Mammary epithelial cell (primary cell): ENCODE data around the gene NADK2.

ENCODE experiments used
- EZH2 ChIP-seq: IDR thresholded peaks from 2 replicates; pipeline ENCODE4 v1.6.1; 2012; ENCODE audit warnings: low read length, inconsistent platforms, borderline replicate concordance
- TF ChIP-seq, protein P1 (sequence below), 2 donors: IDR thresholded peaks in 1 of 2; conservative IDR thresholded peaks in 1 of 2; 2 replicates each; pipeline ENCODE4 v1.5.1; 2011 to 2012; ENCODE audit warnings: inconsistent platforms in 2 of 2, low read length in 2 of 2, mild to moderate bottlenecking in 2 of 2, control low read depth in 1 of 2, low read depth in 1 of 2; ENCODE audit not compliant: insufficient read depth in 1 of 2; ENCODE audit errors: extremely low read depth in 1 of 2

GRCh38 chr5:36241631-36242533, at the start of gene NADK2:
- TF ChIP-seq, protein P1, sequence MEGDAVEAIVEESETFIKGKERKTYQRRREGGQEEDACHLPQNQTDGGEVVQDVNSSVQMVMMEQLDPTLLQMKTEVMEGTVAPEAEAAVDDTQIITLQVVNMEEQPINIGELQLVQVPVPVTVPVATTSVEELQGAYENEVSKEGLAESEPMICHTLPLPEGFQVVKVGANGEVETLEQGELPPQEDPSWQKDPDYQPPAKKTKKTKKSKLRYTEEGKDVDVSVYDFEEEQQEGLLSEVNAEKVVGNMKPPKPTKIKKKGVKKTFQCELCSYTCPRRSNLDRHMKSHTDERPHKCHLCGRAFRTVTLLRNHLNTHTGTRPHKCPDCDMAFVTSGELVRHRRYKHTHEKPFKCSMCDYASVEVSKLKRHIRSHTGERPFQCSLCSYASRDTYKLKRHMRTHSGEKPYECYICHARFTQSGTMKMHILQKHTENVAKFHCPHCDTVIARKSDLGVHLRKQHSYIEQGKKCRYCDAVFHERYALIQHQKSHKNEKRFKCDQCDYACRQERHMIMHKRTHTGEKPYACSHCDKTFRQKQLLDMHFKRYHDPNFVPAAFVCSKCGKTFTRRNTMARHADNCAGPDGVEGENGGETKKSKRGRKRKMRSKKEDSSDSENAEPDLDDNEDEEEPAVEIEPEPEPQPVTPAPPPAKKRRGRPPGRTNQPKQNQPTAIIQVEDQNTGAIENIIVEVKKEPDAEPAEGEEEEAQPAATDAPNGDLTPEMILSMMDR (conservative IDR thresholded peaks at IDR 0.05 in 1 of 2, IDR thresholded peaks at IDR 0.05 in 1 of 2; ENCODE audit: extremely low read depth in 1 of 2, insufficient read depth in 1 of 2, low read depth in 1 of 2, low read length in 2 of 2) = peak; percentile 23 to 52
- no peak for TF ChIP-seq EZH2
